Nephron (organoid): Measurements from ENCODE around the gene ZNF605.

Source experiments
- H3K27ac Mint-ChIP-seq, 3 experiments: 2 replicates each; pipeline ENCODE4 v1.8.0; 2020; ENCODE audit warnings: mixed read lengths in 3 of 3, mild to moderate bottlenecking in 2 of 3, moderate library complexity in 1 of 3
- H3K27me3 Mint-ChIP-seq: 2 replicates; pipeline ENCODE4 v1.8.0; 2021; ENCODE audit warnings: low read depth, mild to moderate bottlenecking, moderate library complexity, mixed read lengths
- H3K36me3 Mint-ChIP-seq: 2 replicates; pipeline ENCODE4 v1.8.0; 2020; ENCODE audit warnings: low read depth, mixed read lengths
- H3K4me1 Mint-ChIP-seq: 2 replicates; pipeline ENCODE4 v1.8.0; 2020; ENCODE audit warnings: mixed read lengths
- H3K4me3 Mint-ChIP-seq, 3 experiments: 2 replicates each; pipeline ENCODE4 v1.8.0; 2020; ENCODE audit warnings: mild to moderate bottlenecking in 3 of 3, mixed read lengths in 3 of 3, moderate library complexity in 2 of 3
- H3K9me3 Mint-ChIP-seq: 2 replicates; pipeline ENCODE4 v1.8.0; 2020; ENCODE audit warnings: mixed read lengths
- TF ChIP-seq, protein P1 (sequence below), 3 experiments: fragments of 200-600 bp; sonication (generic); IDR thresholded peaks; one replicate each; pipeline ENCODE4 v1.5.0; 2021; ENCODE audit warnings: antibody characterized with exemption in 3 of 3; ENCODE audit not compliant: unreplicated experiment in 3 of 3

Gene ZNF605

DNA sequence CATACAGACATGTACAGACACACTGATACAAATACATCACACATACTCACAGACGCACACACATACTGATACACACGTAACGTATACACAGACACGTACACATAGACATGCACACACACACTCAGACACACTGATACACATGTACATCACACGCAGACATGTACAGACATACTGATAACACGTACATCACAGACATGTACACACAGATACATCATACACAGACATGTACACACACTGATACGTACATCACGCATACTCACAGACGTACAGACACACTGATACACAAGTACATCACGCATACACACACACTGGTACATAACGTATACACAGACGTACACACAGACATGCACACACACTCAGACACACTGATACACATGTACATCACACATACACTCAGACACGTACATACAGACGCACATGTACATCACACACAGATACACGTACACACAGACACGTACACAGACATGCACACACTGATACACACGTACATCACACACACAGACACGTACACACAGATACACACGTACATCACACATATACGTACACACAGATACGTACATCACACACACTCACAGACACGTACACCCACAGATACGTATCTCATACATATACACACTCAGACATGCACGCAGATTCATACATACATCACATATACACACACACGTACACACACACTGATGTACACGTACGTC is 5.1 kb downstream of the ZNF605 start:
- TF ChIP-seq, protein P1, sequence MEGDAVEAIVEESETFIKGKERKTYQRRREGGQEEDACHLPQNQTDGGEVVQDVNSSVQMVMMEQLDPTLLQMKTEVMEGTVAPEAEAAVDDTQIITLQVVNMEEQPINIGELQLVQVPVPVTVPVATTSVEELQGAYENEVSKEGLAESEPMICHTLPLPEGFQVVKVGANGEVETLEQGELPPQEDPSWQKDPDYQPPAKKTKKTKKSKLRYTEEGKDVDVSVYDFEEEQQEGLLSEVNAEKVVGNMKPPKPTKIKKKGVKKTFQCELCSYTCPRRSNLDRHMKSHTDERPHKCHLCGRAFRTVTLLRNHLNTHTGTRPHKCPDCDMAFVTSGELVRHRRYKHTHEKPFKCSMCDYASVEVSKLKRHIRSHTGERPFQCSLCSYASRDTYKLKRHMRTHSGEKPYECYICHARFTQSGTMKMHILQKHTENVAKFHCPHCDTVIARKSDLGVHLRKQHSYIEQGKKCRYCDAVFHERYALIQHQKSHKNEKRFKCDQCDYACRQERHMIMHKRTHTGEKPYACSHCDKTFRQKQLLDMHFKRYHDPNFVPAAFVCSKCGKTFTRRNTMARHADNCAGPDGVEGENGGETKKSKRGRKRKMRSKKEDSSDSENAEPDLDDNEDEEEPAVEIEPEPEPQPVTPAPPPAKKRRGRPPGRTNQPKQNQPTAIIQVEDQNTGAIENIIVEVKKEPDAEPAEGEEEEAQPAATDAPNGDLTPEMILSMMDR (IDR thresholded peaks at IDR 0.05; ENCODE audit: unreplicated experiment in 3 of 3), result no peak
- H3K4me3 Mint-ChIP-seq, result no peak overlapping the region

DNA sequence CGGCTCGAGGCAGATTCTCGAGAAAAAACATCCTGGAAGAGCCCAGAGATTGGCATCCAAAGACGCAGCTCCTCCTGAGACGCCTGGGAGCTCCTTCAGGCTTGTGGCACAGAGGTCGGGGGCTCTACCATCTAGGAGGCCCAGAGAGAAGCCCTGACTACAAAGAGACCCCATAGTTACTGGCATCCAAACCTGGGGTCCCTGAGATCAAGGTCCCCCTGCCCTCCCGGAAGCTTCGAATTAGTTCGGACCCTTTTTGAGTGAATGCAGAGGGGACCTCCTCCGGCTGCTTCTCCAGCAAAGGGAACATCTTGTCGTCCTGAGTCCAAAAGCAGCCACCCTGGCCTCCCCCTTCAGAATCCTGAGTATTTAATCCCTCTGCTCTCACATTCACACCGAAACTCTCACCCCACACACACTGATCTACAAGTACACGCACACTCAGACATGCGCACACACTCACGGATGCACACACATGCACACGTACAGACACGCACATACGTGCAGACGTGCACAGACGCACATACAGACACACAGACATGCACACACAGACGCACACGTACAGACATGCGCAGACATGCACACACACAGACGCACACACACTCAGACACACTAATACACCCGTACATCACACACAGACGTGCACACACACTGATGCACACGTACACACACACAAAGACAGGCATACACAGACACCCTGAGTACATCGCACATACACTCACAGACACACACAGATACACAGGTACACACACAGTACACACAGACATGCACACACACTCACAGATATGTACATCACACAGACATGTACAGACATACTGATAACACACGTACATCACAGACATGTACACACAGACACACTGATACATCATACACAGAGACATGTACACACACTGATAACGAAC is 5.9 kb downstream of the ZNF605 start:
- H3K4me3 Mint-ChIP-seq, result no peak overlapping the region
- TF ChIP-seq, protein P1 (IDR thresholded peaks at IDR 0.05; ENCODE audit: unreplicated experiment in 3 of 3), result no peak
- peaks cover 7% of the 10 kb centered on the region for H3K4me1 Mint-ChIP-seq
- H3K36me3 Mint-ChIP-seq, result peaks cover 28% of the 10 kb centered on the region
- peaks cover 6% of the 10 kb centered on the region for H3K27me3 Mint-ChIP-seq
- no peak overlapping the region for H3K27ac Mint-ChIP-seq
- H3K9me3 Mint-ChIP-seq, result peaks cover 60% of the 10 kb centered on the region

More for the DNA sequence above, 5.1 kb downstream of the ZNF605 start:
- H3K4me1 Mint-ChIP-seq, result peaks cover 11% of the 10 kb centered on the region
- H3K27ac Mint-ChIP-seq, result no peak overlapping the region
- peaks cover 34% of the 10 kb centered on the region for H3K36me3 Mint-ChIP-seq
- H3K9me3 Mint-ChIP-seq, result peaks cover 60% of the 10 kb centered on the region
- H3K27me3 Mint-ChIP-seq, result peaks cover 9% of the 10 kb centered on the region

DNA sequence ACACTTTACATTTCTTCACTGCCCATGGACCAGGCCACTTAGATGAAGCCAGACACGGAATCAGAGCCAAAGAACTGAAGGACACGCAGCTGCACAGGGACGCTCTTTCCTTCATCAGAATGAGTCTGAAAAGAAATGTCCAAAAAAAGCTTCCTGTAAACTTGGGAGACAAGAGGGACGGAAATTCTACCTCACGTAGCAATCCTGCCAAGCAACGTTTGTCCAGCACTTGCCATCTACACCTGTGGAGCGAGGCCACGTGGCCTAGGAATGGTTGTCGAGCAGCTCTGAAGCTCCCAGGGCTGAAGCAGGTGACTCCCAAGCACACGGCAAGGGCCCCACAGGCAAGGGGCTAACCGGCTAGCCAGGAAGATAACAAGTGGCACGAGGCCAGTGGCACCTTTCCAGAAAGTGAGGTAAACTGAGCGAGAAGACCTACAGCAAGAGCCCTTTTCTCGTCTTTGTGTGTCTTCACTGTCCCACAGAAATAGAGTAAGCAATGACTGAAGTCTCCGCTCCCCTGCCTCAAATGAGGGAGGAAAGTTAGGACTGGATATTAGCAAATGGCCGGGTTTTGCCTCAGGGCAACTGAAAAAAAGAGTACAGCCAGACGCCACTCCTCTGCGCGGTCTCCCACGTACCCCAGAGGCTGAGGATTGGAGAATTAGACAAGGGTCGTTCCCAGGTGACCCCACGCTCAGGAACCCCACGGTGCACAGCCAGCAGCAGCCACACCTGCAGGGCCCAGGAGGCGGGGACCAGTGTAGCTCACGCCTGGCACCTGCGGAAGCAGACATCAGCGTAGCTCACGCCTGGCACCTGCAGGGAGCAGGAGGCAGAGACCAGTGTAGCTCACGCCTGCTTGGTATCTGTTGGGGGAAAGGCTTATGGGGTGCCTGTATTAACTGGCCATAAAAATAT is 7.7 kb downstream of the ZNF605 start:
- H3K4me3 Mint-ChIP-seq, result no peak overlapping the region
- H3K27me3 Mint-ChIP-seq, result no peaks in the 10 kb centered on the region
- no peaks in the 10 kb centered on the region for H3K4me1 Mint-ChIP-seq
- peaks cover 58% of the 10 kb centered on the region for H3K9me3 Mint-ChIP-seq
- peaks cover 12% of the 10 kb centered on the region for H3K36me3 Mint-ChIP-seq
- H3K27ac Mint-ChIP-seq, result no peak overlapping the region
- TF ChIP-seq, protein P1 (IDR thresholded peaks at IDR 0.05; ENCODE audit: unreplicated experiment in 3 of 3), result no peak

DNA sequence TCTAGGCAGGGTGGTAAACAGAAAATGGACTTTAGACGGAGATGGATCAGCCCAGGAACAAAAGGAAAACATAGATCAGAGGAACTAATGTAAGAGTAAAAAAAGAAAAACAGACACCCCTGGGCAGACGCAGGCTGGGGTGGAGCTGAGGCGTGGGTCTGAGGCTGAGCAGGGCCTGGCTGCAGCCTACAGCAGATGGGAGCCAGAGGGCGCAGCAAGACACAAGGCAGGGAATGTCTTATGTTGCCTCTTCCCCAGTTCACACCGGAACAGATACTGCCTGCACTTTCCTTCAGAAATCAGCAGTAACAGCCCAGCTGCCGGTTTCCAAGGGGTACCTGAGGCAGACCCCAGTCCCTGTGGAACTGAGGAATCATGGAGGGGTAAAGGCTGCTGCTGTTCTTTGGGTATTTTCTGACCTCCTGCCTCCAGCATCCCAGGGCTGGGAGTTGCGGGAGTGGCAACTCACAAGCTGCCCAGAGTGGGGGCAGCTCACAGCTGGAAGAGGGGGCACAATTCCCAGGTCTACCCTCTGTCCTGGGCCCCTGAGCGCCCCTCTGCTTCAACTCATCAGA is 9.8 kb downstream of the ZNF605 start:
- no peaks in the 10 kb centered on the region for H3K4me1 Mint-ChIP-seq
- H3K4me3 Mint-ChIP-seq, result no peak overlapping the region
- H3K27ac Mint-ChIP-seq, result no peak overlapping the region
- H3K27me3 Mint-ChIP-seq, result no peaks in the 10 kb centered on the region
- H3K9me3 Mint-ChIP-seq, result peaks cover 63% of the 10 kb centered on the region
- no peaks in the 10 kb centered on the region for H3K36me3 Mint-ChIP-seq
- TF ChIP-seq, protein P1 (IDR thresholded peaks at IDR 0.05; ENCODE audit: unreplicated experiment in 3 of 3), result no peak

DNA sequence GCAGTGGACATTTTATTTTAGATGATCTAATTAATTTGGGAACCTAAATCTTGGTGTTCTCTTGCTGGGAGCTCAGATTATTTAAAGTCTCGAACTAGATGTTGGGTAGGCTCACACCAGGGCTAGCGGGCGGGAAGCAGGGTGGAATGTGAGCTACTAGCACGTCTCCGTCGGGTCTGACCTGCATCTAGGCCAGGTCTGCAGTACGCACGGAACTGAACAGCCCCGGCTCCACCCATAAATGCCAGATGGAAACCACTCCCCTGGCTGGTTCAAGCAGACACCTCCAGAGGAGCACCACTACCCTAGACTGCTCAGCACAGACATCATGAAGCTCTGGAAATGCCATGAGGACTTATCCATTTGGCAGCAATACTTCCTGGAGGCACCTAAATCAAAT is 10.3 kb downstream of the ZNF605 start:
- Mint-ChIP-seq H3K4me1 (no peaks in the 10 kb centered on the region), H3K36me3 (no peaks in the 10 kb centered on the region), H3K9me3 (peaks cover 68% of the 10 kb centered on the region), H3K27ac (no peak overlapping the region), H3K27me3 (no peaks in the 10 kb centered on the region), H3K4me3 (no peak overlapping the region)
- TF ChIP-seq, protein P1 (IDR thresholded peaks at IDR 0.05; ENCODE audit: unreplicated experiment in 3 of 3), result no peak
